Erythroblast (primary cell): ENCODE measurements around the gene MYCBP2.

Source experiments
- GATA1 ChIP-seq: IDR thresholded peaks from 2 replicates; pipeline ENCODE4 v1.6.1; 2011; ENCODE audit warnings: low read depth, mild to moderate bottlenecking, control low read depth, low read length, moderate library complexity
- POLR2A ChIP-seq: IDR thresholded peaks from 2 replicates; pipeline ENCODE4 v1.6.1; 2011; ENCODE audit warnings: mild to moderate bottlenecking, low read length

GRCh38 chr13:77235456-77236022, 91.4 kb downstream of the MYCBP2 start:
- TF ChIP-seq GATA1 (no peak), POLR2A (no peak)
